Suprapubic skin (tissue), 4 donors: ENCODE data around the gene TANK. TPM values are rescaled to one million over a fixed set of nuclear protein-coding genes. Genes with fewer than 3 reads are reported as not detected.
"Not testable (repeated sequence)": the region's sequence is repeated elsewhere in the genome, so short reads cannot be mapped to it uniquely, and the experiment has no call there.

Experiments used
- DNase-seq, 2 donors: peaks; one replicate each; pipeline ENCODE4 v3.0.0-alpha.2; 2019; ENCODE audit warnings: low spot score in 2 of 2
- H3K27ac ChIP-seq: fragments of 200-600 bp; sonication (generic); one replicate; pipeline ENCODE4 v1.5.1; 2019
- H3K27me3 ChIP-seq: fragments of 200-600 bp; sonication (generic); one replicate; pipeline ENCODE4 v1.5.1; 2019
- H3K36me3 ChIP-seq: fragments of 200-600 bp; sonication (generic); one replicate; pipeline ENCODE4 v1.5.1; 2019
- H3K4me1 ChIP-seq: fragments of 200-600 bp; sonication (generic); one replicate; pipeline ENCODE4 v1.5.1; 2019
- H3K4me3 ChIP-seq: fragments of 200-600 bp; sonication (generic); one replicate; pipeline ENCODE4 v1.5.1; 2019; ENCODE audit warnings: mild to moderate bottlenecking
- H3K9me3 ChIP-seq: fragments of 200-600 bp; sonication (generic); one replicate; pipeline ENCODE4 v1.5.1; 2019
- CTCF ChIP-seq, 2 donors: fragments of 200-600 bp in 1 of 2; fragments of 450-650 bp in 1 of 2; sonication (generic) in 1 of 2; IDR thresholded peaks; one replicate each; pipeline ENCODE4 v1.5.1; 2016 to 2019; ENCODE audit warnings: antibody characterized with exemption in 2 of 2, mild to moderate bottlenecking in 1 of 2, moderate library complexity in 1 of 2
- EP300 ChIP-seq: sonication (generic); formaldehyde crosslinking; IDR thresholded peaks from one replicate; pipeline ENCODE4 v1.6.1; 2017; ENCODE audit warnings: antibody characterized with exemption
- POLR2A ChIP-seq, 2 donors: fragments of 450-650 bp; IDR thresholded peaks; one replicate each; pipeline ENCODE4 v1.6.1; 2017; ENCODE audit warnings: antibody characterized with exemption in 2 of 2, mild to moderate bottlenecking in 2 of 2, moderate library complexity in 2 of 2
- POLR2AphosphoS5 ChIP-seq, 3 donors: sonication (generic); formaldehyde crosslinking; IDR thresholded peaks; one replicate each; pipeline ENCODE4 v1.6.1; 2017; ENCODE audit warnings: antibody characterized with exemption in 3 of 3
- WGBS: methylation state at CpG from one replicate; pipeline ENCODE4 v1.1.5; 2018; 5-methylcytosine and 5-hydroxymethylcytosine counted together
- total RNA-seq, 4 donors: library from RNA; depleted of rRNA; stranded (reverse); fragments of >200 nt; gene quantifications; one replicate each; pipeline ENCODE4 v1.1.0, GENCODE V29; 2016

The TANK gene
- total RNA-seq, 4 donors from 2014 or later, result 68.5 to 116 (median 81.7) TPM

- no peaks in the 10 kb centered on the region for H3K27me3 ChIP-seq
- TF ChIP-seq POLR2A (IDR thresholded peaks at IDR 0.05) (no peak), EP300 (no peak), POLR2AphosphoS5 (IDR thresholded peaks at IDR 0.05) (no peak), CTCF (IDR thresholded peaks at IDR 0.05) (no peak)
- peaks cover 17% of the 10 kb centered on the region for H3K4me1 ChIP-seq
- no peaks in the 10 kb centered on the region for H3K36me3 ChIP-seq
- H3K4me3 ChIP-seq, result peak overlapping the region; percentile 70
- no peak for DNase-seq
- WGBS, result 95% methylated on average over 47 of the region's 47 CpGs
- H3K27ac ChIP-seq, result no peak overlapping the region
- H3K9me3 ChIP-seq, result no peaks in the 10 kb centered on the region
Observed at GRCh38 chr2:161239326-161240109, 79.3 kb downstream of the TANK start.

GRCh38 chr2:161241894-161242293 is 81.7 kb downstream of the TANK start:
- Histone ChIP-seq H3K27ac (no peak overlapping the region), H3K27me3 (no peaks in the 10 kb centered on the region), H3K4me3 (no peak overlapping the region), H3K4me1 (peaks cover 23% of the 10 kb centered on the region), H3K9me3 (no peaks in the 10 kb centered on the region), H3K36me3 (no peaks in the 10 kb centered on the region)
- 55% methylated on average over 1 of the region's 1 CpG for WGBS
- no peak for DNase-seq
- TF ChIP-seq EP300, result no peak
- no peak for TF ChIP-seq POLR2A (IDR thresholded peaks at IDR 0.05)
- no peak for TF ChIP-seq CTCF (IDR thresholded peaks at IDR 0.05)
- TF ChIP-seq POLR2AphosphoS5 (IDR thresholded peaks at IDR 0.05), result no peak

- no peak overlapping the region for H3K27ac ChIP-seq
- H3K36me3 ChIP-seq, result no peaks in the 10 kb centered on the region
- no peak for DNase-seq
- 78% methylated on average over 3 of the region's 3 CpGs for WGBS
- no peaks in the 10 kb centered on the region for H3K27me3 ChIP-seq
- TF ChIP-seq POLR2A (IDR thresholded peaks at IDR 0.05) (no peak), POLR2AphosphoS5 (IDR thresholded peaks at IDR 0.05) (no peak), EP300 (no peak), CTCF (IDR thresholded peaks at IDR 0.05) (no peak)
- no peaks in the 10 kb centered on the region for H3K9me3 ChIP-seq
- peaks cover 8% of the 10 kb centered on the region for H3K4me1 ChIP-seq
- no peak overlapping the region for H3K4me3 ChIP-seq
Observed at GRCh38 chr2:161243312-161243711, 83.1 kb downstream of the TANK start.

GRCh38 chr2:161243905-161244304 is 83.7 kb downstream of the TANK start:
- TF ChIP-seq CTCF (IDR thresholded peaks at IDR 0.05), result no peak
- no peak for TF ChIP-seq POLR2A (IDR thresholded peaks at IDR 0.05)
- TF ChIP-seq EP300, result no peak
- TF ChIP-seq POLR2AphosphoS5 (IDR thresholded peaks at IDR 0.05), result no peak
- no peaks in the 10 kb centered on the region for H3K27me3 ChIP-seq
- H3K4me1 ChIP-seq, result peaks cover 8% of the 10 kb centered on the region
- DNase-seq, result no peak
- H3K27ac ChIP-seq, result no peak overlapping the region
- WGBS, result 59% methylated on average over 5 of the region's 5 CpGs
- no peaks in the 10 kb centered on the region for H3K9me3 ChIP-seq
- no peaks in the 10 kb centered on the region for H3K36me3 ChIP-seq
- peak overlapping the region; percentile 52 for H3K4me3 ChIP-seq

GRCh38 chr2:161244387-161245260 is 84.4 kb downstream of the TANK start:
- H3K4me1 ChIP-seq, H3K36me3 ChIP-seq, DNase-seq, H3K9me3 ChIP-seq, H3K27me3 ChIP-seq: not testable (repeated sequence)
- 28% methylated on average over 41 of the region's 53 CpGs for WGBS
- H3K4me3 ChIP-seq, result peak overlapping the region; percentile 52
- peak overlapping the region; percentile 52 for H3K27ac ChIP-seq
